GM21528 (cell line): ENCODE results near the gene FAM184A.
"Not testable (repeated sequence)": the region's sequence is repeated elsewhere in the genome, so short reads cannot be mapped to it uniquely, and the experiment has no call there.

ENCODE experiments used
- ATAC-seq: cut with Tn5 transposase; IDR thresholded peaks from one replicate; pipeline ENCODE4 v1.9.1; 2021; ENCODE audit warnings: mild to moderate bottlenecking, moderate library complexity; ENCODE audit not compliant: unreplicated experiment, low FRiP score

The FAM184A gene

DNA sequence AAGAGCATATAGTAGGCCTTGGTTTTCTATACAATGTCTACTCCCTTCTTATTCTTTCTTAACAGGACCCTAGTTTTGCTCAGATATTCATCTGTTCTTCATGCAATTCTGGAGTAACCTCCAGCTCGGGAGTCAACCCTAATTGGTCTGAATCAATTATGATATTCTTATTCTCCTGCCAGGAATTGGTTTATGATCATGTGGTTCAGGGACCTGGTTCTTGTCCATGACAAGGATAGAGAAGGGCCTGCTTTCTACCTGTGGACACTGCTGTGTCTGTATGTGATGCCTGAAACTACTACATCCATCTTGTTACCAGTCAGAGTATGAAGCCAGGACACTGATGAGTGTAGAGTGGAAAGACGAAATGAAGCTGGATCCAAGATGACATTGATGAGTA is 24.4 kb upstream of the FAM184A start:
- no peak for ATAC-seq

DNA sequence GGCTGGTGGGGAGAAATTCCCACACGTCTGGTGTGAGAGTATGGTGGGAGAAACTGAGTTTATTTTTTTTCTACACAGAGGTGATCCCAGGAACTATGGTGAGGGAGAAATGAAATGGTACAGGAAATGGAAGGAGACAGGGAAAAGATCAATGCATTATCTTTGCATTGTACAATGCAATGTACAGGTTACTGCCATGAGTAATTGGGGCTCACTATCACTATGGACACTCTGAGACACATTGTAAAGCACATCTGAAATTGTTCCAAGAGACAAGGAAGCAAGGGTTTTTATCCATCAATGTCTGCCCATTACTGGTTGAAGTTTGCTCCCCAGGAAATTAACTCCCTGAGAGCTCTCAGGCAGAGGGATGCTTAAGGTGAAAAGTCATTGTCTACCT is 21.7 kb upstream of the FAM184A start:
- no peak for ATAC-seq

- ATAC-seq, result not testable (repeated sequence)
Measured at GRCh38 chr6:119097815-119098361, 19.4 kb upstream of the FAM184A start.

DNA sequence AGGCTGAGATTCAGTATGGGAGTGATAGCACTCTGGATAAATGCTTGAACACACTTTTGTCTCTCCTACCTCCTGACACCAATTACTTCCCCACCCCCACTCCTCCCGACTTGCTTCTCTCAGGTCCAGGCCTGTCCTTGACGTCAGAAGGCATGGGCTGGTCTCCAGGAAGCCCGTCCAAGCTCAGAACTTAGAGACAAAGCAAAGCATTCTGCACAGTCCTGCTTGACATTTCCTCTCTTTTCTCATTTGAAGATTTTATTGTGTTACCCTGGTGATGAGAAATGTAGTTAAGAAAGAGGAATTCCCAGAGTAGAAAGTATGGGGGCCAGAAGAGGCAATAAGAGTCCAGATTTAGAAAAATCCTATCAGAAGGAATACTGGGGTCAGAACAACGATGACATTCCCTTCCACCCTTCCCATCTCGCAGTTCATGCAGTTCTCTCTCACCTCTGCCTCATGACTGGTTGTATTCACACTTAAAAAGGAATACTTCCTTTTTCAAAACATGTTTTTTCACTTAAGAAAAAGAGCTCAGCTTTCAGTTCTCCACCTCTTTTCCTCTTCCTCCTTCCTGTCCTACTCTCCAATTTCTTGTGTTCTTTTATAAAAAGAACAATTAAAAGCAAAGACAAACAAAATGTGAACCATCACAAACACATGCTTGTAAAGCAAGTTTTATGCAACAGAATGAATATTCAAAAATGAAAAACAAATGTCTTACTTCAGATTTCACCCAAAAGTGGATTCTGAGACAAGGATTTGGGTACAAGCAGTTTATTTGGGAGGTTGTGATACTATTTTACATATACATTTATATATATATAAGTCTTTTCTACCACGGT is 18.5 kb upstream of the FAM184A start:
- no peak for ATAC-seq

GRCh38 chr6:119090256-119090655 is 11.8 kb upstream of the FAM184A start:
- no peak for ATAC-seq

GRCh38 chr6:119084784-119085183 is 6.3 kb upstream of the FAM184A start:
- no peak for ATAC-seq

GRCh38 chr6:119083007-119083406 is 4.5 kb upstream of the FAM184A start:
- ATAC-seq, result no peak

DNA sequence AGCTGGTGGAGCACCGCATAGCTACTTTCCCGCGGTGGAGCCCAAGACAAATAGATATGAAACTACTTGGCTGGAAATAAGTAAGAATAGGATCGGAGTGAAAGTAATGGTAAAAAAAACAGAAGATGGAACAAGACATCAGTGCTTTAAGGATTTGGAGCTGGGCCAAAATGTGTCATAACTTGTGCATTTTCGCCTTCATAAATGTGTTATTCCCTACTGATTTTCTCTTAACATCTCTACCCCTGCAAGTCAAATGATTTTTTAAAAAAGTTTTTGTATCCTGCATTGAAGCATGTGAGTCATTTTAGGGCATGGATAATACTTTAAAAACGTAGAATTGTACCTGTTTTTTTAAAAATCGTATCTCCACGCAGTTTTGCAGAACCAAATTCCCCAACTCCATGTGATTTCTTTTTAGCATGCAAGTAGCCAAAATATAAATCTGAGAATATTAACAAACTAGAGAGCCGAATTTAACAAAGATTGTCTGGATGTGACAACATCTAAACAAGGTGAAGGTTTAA is 882 bp upstream of the FAM184A start:
- no peak for ATAC-seq

DNA sequence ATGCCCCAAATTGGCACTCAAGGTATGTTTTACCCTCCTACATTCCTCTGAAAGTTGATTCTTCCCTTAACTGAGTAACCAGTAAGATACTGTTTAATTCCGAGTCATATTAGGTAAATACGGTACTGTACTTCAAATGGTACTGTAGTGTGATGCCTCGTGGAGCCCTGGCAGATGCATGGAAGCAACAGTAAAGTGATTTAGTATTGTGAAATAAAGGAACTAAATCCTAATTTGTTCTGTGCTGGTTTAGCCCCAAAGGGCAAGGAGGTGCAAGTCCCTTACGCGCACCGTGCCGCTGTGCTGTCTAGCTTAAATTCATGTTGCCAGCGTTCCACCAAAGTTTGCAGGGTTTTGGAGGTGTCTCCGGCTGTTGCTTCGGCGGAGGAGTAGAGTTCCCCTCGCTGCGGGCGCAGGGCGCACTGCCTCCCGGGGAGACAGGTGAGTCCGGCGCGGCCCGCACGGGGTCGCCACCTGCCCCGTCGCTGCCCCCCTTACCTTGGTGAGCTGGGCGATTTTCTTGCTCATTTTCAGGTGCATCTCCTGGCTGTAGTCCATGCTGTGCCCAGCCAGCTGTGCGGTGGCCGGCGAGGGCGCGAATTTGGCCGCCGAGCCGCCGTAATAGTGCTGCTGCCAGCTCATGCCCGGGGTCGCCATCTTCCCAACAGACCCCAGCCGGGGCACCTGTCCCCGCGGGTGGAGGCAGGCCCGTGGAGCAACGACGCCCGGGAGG is 655 bp downstream of the FAM184A start:
- peak; percentile 40 for ATAC-seq

DNA sequence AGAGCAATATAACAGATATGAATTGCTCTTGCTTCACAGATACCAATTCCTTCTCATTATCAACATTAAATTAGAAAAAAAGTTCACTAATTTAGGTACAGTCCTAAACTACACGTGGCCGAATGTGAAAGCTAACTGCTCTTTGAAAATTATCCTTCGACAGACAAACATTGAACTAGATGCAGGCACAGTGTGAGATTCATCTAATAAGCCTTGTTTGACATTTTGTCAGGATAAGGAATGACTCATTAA is 1.1 kb downstream of the FAM184A start:
- no peak for ATAC-seq

DNA sequence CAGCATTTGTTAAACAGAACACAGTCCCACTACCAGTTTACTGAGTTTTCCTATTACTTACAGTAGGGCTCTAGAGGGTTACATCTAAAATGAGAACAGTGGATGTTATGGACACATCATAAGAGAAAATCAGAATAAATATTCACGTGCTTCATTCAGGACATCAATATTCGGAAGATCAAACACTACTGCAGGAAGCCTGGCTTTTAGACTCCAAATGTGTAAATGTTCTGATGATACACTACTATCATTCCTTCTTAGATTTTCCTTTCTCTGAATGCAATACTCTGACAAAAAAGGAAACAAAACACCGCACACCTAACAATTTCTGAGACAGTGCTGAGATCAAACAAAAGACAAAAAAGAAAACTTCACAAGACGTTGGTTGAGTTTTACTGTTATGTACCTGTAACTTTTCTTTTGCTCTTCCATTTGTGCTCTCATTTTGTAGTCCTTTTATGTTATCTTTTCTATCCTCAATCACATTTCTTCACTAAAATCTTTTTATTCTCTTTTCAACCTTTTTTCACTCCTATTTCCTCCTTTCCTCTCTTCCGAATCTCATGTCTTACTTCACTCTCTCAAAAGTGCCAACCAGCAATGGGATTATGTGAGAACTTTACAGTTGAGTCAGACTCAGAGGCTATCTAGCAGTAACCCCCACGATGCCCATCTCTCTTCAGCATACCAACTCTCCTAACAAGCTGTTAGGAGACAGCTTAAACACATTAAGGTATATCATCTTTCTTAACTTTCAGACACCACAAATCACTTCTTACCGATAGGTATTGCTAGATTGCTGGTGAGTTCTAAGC is 1.7 kb downstream of the FAM184A start:
- no peak for ATAC-seq

GRCh38 chr6:119076173-119076572 is 2.3 kb downstream of the FAM184A start:
- no peak for ATAC-seq

- no peak for ATAC-seq
Measured at GRCh38 chr6:119075200-119075981, 3.1 kb downstream of the FAM184A start.

- no peak for ATAC-seq
Measured at GRCh38 chr6:119073307-119074051, 5.0 kb downstream of the FAM184A start.

GRCh38 chr6:119071576-119071975 is 6.9 kb downstream of the FAM184A start:
- no peak for ATAC-seq

DNA sequence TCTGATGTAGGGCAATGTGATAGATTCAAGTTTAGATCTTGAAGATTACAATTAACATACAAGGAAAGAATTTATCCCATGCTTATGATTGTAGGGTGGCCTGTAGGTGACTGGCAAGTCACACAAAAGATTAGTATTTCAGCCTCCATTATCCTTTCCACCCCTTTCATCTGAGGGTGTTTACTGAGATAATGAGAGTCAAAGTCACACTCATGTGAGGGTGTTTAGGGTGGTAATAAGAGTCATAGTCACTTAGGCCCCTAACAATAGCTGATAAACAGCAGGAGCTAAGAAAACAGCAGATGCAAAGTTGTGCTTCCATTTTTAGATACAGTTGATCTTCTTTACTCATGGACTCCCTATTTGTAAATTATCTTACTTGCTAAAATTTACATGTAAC is 11.4 kb downstream of the FAM184A start:
- ATAC-seq, result no peak

- no peak for ATAC-seq
Measured at GRCh38 chr6:119066517-119066916, 11.9 kb downstream of the FAM184A start.

- ATAC-seq, result no peak
Measured at GRCh38 chr6:119065955-119066354, 12.5 kb downstream of the FAM184A start.

GRCh38 chr6:119065382-119065781 is 13.1 kb downstream of the FAM184A start:
- ATAC-seq, result no peak
